GM21619 (cell line): ENCODE results near the gene NOC2L.

Source experiments
- ATAC-seq: cut with Tn5 transposase; IDR thresholded peaks from one replicate; pipeline ENCODE4 v1.9.1; 2021; ENCODE audit not compliant: unreplicated experiment

Gene NOC2L

DNA sequence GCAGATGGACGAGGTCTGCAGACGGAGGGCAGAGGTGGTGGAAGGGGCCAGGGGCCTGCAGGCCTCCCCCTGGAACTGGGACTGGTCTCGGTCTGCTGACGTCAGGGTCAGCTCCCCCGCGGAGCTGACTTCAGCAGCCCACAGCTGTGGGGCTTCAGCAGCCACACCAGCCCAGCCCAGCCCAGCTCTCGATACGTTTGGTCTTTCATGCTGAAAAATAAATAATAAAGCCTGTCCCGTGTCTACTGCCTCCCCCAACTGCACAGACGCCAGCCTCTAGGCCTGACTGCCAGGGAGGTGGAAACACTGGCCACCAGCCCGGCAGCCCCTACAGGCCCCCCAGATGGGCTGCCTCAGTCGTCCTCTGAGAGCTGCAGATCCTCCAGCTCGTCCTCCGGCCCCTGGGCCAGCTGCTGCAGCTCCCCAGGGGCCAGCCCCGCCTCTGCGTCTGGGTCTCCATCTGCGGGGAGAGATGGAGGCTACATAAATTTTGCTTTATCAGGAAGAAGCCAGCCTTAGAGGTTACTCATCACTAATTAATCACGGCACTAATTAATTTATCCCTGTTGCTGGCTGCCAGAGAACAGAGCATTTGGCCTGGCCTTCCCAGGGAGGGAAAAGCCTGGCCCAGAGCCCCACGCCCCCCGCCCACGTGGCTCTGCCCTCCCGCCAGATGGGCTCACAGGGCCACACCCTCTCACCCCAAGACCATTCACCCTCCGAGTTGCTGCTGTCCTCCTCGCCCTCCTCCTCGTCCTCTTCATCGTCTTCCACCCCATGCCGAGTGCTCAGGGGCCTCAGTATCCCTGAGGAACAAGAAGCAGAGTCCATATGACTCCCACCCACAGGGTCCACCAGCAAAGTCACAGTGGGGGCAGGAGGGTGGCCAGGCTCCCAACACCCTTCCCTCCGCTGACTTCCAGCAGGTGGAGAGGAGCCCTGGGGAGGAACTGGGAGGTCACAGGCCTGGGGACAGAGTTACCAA, 14.4 kb downstream of the NOC2L start:
- ATAC-seq, result no peak

DNA sequence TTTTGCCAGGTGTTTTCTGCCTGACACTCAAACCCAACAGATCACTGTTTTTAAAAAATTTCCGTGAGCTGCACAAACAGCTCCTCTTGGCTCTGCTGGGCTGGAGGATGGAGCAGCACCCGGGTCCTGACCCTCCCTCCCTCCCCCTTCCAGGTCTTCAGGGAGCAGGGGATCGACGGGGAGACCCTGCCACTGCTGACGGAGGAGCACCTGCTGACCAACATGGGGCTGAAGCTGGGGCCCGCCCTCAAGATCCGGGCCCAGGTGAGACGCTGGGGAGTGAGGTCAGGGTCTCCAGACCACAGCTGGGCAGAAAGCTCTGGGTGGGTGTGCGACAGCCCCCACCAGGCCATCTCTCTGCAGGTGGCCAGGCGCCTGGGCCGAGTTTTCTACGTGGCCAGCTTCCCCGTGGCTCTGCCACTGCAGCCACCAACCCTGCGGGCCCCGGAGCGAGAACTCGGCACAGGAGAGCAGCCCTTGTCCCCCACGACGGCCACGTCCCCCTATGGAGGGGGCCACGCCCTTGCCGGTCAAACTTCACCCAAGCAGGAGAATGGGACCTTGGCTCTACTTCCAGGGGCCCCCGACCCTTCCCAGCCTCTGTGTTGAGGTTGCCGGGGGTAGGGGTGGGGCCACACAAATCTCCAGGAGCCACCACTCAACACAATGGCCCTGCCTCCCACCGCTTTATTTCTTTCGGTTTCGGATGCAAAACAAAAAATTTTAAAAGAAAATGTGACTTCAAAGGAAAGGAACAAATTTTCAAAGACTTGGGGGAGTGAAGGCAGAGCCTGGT, 15.3 kb downstream of the NOC2L start:
- ATAC-seq, result no peak

DNA sequence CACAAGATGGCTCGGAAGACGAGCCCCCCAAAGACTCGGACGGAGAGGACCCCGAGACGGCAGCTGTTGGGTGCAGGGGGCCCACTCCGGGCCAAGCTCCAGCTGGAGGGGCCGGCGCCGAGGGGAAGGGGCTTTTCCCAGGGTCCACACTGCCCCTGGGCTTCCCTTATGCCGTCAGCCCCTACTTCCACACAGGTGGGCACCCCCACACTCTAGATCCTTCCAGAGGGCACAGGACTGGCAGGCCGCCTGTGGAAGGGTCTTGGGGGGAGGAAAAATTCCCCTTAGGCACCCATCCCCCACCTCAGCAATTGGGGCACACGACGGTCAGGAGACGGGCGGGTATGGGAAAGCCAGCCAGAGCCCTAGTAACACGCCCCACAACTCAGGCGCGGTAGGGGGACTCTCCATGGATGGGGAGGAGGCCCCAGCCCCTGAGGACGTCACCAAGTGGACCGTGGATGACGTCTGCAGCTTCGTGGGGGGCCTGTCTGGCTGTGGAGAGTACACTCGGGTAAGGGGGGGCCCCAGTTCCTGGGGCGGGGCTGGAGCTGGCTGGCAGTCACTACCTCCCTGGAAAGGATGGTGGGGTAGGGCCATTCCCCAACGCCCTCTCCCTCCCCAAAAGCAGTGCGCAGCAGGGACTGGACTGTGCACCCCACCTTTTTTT, 16.1 kb downstream of the NOC2L start:
- ATAC-seq, result no peak

DNA sequence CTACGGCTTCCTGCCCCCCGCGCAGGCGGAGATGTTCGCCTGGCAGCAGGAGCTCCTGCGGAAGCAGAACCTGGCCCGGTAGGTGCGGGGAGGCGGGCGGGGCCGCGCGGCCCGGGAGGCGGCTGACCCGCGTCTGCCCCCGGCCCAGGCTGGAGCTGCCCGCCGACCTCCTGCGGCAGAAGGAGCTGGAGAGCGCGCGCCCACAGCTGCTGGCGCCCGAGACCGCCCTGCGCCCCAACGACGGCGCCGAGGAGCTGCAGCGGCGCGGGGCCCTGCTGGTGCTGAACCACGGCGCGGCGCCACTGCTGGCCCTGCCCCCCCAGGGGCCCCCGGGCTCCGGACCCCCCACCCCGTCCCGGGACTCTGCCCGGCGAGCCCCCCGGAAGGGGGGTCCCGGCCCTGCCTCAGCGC, 16.6 kb downstream of the NOC2L start:
- ATAC-seq, result no peak

DNA sequence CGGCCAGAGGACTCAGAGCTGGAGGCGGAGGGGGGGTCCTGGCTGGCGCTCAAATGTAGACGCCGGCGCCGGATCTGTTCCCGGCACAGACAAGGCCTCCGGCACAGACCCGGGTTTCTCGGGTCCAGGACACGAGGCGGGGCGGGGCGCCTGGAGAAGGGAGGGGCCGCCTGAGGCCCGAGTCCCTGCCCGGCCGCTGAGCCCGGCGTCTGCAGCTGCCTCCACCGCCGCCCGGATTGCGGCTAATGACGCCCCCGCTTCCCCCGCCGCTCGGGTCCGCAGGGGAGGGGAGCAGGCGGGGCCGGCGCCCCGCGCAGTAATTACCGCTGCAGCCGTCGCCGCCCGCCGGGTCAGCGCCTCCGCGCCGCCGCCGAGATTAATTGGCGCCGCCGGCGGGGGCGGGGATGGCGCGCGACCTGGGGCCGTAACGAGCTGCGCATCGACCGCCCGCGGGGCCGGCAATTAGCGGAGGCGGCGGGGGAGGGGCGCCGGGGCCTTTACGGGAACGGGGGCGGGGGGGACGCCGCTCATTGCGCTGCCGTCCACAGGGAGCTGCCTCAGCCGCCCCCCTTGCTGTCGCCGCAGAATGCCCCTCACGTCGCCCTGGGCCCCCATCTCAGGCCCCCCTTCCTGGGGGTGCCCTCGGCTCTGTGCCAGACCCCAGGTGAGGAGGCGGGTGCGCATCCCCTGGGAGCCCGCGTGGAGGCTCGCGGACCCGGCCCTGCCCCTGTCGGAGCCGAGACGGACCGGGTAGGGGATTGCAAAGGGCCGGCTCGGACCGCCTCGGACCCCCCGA, 17.3 kb downstream of the NOC2L start:
- ATAC-seq, result no peak

DNA sequence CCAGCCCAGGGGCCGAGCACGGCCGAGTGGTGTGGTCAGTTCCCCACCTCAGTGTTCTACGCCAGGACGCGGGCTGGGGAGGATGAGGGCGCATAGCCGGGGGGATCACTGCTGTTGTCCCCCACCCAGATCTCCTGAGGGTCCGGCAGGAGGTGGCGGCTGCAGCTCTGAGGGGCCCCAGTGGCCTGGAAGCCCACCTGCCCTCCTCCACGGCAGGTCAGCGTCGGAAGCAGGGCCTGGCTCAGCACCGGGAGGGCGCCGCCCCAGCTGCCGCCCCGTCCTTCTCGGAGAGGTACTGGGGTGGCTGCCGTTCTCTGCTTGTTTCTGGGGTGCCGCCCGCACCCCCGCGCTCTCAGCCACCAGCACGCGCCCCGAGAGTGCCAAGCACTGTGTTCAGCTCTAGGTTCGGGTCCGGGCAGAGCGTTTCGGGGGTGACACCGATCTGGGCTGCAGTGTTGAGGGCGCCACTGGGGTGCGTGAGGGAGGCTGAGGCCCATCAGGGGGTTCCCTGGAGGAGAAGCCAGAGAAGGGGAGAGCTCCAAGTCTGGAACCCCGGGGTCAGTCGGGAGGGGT, 18.0 kb downstream of the NOC2L start:
- no peak for ATAC-seq

DNA sequence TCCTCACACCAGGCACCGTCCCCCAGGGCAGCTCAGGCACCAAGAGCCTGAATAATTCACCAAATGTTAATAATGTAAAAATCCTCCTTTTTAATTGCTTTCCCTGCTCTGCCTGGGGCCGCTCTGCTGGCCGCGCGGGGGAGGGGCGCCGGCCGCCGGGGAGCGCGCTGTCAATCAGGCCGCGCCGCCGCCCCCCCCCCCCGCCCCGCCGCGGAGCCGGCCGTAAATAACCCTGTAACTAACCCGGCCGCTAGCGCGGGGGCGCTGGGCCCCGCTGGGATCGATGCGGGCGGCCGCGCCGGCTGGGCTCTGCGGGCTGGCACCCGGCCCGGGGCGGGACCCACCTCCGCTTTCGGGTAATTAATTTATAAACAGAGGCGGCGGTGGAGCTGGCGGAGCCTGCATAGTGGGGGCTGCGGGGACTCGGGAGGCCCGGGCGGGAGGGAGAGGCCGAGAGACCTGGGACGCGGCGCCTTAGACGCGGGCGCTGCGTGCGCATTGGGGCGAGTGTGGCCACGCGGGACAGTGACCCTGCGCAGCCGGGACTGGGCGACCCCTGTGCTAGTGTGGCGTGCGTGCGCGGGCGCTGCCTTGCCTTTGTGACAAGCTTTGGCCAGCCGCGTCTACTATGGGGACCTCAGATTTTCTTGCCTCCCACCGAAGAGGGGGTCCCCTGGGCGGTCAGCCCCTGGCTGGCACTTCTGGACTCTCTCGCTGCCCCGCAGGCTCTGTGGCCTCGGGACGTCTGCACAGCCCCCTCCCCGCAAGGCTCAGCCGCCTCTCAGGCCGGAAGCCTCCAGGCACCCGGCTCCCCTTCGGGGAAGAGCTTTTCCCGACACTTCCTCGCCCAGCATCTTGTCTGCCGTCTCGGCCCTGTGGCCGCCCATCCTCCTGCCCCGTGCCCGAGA, 18.7 kb downstream of the NOC2L start:
- no peak for ATAC-seq

DNA sequence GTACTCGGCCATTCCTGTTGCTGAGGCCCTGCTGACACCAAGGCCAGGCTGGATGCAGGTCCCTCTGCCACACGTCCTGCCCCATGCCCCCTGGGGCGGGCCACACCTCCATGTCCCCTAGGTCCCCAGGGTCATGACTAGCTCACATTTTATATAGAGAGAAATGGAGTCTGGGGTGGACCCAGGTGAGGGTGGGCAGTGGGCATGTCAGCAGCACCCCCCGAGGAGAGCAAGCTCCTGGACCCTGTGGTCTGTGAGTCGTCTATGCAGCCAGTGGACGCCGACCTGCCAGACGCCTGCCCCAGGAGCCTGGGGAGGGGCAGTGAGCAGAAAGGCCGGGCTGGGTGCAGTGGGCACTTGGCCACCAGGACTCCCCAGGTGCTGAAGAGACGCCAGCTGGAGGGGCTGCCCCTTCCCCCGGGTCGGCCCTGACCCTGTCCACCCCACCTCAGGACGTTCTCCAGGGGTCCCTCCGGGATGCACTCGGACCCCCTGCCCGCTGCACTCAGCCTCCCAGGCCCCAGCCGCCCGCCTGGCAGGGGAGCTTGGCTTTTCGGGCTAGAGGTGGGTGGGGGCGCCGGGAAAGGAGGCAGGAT, 19.4 kb downstream of the NOC2L start:
- ATAC-seq, result no peak

DNA sequence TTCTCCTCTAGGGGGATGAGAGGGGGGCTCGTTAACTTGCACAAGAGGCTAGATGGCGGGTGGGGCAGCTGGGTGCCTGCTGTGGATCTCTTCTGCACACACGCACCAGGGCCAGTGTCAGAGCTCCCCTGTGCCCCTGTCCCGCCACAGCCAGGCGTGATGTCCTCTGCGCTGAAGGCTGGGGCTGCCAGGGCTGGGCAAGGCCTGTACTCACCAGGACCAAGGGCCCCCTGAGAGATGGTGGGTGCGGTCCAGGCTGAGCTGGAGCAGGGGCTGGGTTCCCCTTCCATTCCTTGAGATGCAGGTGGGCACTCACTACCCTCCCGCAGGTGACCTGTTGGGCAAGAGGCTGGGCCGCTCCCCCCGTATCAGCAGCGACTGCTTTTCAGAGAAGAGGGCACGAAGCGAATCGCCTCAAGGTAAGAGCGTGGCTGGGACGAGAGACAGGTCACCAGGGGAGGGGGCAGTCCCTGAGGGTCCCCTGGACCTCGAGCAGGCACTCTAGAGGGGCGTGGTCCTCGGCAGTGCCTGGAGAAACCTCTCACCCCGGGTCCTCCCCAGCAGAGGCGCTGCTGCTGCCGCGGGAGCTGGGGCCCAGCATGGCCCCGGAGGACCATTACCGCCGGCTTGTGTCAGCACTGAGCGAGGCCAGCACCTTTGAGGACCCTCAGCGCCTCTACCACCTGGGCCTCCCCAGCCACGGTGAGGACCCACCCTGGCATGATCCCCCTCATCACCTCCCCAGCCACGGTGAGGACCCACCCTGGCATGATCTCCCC, 20.2 kb downstream of the NOC2L start:
- no peak for ATAC-seq

DNA sequence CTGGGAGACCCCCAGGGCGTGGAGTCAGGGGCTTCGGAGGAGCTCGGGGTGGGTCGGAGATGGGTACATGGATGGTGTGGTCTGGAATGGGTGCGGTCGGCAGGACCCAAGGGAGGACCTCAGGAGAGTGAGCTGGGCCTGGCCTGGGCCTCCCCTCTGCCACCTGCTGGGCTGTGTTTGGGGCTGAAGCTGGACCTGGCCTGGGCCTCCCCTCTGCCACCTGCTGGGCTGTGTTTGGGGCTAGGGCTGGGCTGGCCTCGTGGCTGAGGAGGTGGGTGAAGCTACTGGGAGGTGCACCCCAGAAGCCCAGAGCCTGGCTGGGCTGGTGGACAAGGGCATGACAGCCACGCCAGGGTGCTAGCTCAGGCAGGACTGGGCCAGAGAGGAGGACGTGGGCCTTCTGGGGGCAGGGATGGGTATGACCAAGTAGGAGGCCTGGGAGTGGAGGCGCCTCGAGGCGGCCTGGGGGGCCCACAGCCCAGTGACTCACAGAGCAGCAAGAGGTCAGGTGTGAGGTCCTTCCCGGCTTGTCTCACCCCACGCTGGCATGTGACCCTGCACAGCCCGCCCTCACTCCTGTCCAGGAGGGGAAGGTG, 20.9 kb downstream of the NOC2L start:
- ATAC-seq, result no peak

DNA sequence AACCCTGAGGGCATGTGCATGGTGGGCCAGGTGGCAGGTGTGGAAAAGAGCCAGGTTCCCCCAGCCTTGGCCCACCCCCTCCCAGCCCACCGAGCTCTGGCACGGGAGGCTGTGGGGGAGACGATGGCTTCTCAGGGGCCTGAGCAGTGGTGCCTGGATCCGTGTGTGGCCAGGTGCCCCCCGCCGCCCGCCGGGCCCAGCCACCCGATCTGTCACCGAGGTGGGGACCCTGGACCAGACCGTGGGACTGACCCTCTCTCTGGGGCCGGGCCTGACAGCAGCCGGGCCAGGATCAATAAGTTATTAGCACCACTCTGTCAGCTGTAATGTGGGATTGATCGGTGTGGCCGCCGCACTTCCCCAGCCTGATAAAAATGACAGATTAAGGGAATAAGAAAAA, 21.5 kb downstream of the NOC2L start:
- ATAC-seq, result no peak

DNA sequence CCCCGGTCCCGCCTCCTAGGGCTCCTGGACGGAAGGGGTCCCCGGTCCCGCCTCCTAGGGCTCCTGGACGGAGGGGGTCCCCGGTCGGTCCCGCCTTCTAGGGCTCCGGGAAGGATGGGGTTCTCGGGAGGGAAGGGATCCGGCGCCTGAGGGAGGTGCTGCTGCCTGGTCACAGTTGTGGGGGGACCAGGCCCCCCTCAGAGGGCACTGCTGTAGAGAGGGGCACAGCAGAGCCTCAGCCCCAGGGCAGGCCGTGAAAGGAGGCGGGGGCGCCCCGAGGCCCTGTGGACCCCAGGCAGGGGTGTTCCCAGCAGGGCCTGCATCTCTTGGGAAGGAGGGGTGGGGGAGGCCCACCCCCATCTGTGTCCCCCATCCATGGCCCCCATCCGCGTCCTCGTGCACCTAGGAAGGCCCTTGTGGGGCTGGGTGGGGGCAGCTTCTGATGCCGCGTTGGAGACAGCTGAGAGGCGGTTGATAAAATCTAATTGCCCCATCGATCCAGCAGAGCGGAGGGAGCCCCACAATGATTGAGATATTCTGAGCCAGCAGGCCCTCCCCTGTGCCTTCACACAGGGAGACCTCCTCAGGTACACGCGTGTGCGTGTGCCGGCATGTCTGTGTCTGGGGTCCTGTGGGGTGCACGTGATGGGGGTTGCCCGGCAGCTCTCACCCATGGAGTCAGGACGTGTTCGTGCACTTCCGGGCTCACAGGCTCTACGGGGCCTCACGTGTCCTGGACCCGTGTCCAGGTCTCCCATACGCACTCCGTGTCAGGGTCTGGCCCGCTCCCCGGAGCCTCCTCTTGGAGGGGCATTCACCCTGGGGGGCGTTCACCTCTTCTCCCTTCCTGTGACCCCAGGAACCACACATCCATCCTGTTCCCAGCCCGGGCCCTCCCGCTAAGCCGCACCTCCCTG, 22.4 kb downstream of the NOC2L start:
- no peak for ATAC-seq

DNA sequence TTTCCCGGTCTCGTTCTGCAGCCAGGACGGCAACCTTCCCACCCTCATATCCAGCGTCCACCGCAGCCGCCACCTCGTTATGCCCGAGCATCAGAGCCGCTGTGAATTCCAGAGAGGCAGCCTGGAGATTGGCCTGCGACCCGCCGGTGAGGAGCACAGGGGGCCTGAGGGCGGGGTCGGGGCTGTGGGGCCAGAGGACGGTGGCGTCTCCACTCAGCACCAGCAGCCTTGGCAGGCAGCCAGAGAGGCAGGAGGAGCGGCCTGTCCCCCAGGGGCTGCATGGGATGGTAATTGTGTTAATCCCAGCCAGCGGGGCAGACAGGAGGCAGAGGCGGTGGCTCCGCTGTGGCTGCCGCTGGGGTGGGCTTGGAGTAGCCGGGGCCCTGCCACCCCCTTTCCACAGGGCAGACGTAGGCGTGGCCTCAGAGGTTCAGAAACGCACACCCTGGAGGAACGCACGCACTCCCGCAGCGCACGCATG, 23.3 kb downstream of the NOC2L start:
- no peak for ATAC-seq

DNA sequence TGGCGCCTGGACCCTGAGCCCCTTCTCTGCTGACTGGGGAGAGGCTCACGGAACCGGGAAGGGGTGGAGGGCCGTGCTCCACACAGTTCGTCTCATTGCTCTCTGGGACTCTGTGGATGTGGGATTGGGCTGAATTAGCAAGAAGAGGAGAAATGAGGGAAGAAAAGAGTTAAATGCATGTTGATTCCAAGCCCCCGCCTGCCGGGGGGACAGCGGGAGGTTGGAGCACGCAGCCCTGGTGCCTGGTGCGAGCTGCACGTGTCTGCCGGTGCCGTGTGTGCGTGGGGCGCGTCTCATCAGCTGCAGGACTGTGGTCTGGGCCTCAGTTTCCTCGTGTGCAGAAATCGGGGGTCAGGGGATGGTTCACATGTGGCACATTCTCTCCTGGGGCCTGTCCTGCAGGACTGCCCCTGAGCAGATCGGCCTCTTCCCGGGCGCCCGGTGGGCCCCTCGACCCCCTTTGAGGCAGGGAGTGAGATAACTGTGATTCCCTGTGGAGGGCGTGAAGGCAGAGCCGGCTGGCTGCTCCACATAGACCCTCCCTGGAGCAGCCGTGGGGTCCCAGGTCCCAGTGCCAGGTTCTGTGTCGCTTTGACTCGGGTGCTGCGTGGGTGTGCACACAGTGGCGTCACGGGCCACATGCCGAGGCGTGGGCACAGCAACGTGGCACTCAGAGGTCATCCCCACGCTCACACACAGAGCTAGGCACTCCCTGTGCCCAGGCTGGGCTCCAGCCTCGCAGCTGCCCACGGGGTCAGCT, 23.9 kb downstream of the NOC2L start:
- no peak for ATAC-seq

DNA sequence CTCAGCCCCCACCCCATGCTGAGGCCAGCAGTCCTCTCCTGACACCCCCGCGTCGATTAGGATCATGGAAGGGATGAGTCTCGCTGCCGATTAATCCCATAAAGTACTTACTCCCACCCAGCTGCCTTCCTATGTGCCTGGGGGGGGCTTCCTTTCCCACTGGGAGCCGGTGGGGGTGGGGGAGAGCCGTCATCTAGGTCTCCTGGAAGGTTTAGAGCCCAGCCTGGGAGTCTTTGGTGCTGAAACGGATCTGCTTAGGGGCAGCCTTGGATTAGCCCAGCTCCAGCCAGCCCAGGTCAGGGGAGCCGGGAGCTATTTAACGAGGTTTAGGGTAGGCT, 25.5 kb downstream of the NOC2L start:
- ATAC-seq, result no peak
